Mucosa of descending colon (tissue), 3 donors: Measurements from ENCODE around the gene CHFR. TPM values are rescaled to one million over a fixed set of nuclear protein-coding genes. Genes with fewer than 3 reads are reported as not detected.
"Not testable (repeated sequence)": the region's sequence is repeated elsewhere in the genome, so short reads cannot be mapped to it uniquely, and the experiment has no call there.

Experiments used
- ATAC-seq: fragments of 200-7000 bp; cut with Tn5 transposase; one replicate; pipeline ENCODE4 v1.9.1; 2020; ENCODE audit warnings: mild to moderate bottlenecking, moderate library complexity
- DNase-seq, 3 donors: peaks; one replicate each; pipeline ENCODE4 v3.0.0-alpha.2; 2020
- H3K36me3 ChIP-seq: fragments of 200-600 bp; one replicate; pipeline ENCODE4 v1.8.0; 2021; ENCODE audit warnings: low read depth, mild to moderate bottlenecking
- H3K4me1 ChIP-seq: fragments of 200-600 bp; one replicate; pipeline ENCODE4 v1.8.0; 2021; ENCODE audit warnings: low read depth, mild to moderate bottlenecking
- H3K4me3 ChIP-seq: fragments of 200-600 bp; one replicate; pipeline ENCODE4 v1.8.0; 2021; ENCODE audit warnings: mild to moderate bottlenecking
- H3K9me3 ChIP-seq: fragments of 200-600 bp; one replicate; pipeline ENCODE4 v1.8.0; 2021; ENCODE audit warnings: mild to moderate bottlenecking
- CTCF ChIP-seq: fragments of 200-600 bp; IDR thresholded peaks from one replicate; pipeline ENCODE4 v1.8.0; 2022; ENCODE audit warnings: antibody characterized with exemption, mild to moderate bottlenecking
- intact Hi-C, 2 donors: fragments of 100-400 bp; cut with DNase I in 1 of 2; cut with micrococcal nuclease in 1 of 2; formaldehyde crosslinking; loops; one replicate each; pipeline versions ENCODE4 v1.11.0 to v1.11.1; 2022; cut with DNase I, micrococcal nuclease
- total RNA-seq, 3 donors: library from RNA; stranded (reverse); fragmentation: NEBNext Ultra II Directional in 2 of 3; extraction: Animal tissue kit (Norgen Biotek cat#: 25700) in 2 of 3; gene quantifications; one replicate each; pipeline versions ENCODE4 v1.2.1 to v1.2.4, GENCODE V29; 2021 to 2023
- donor health status: DM: no; HTN: no; CAD: no; lungs with moderate emphysema.
- donor health status: DM: no; HTN: no; CAD: no.
- donor health status: DM: no; HTN: yes; CAD: no.

CHFR gene
- total RNA-seq, 3 donors from 2014 or later = 50.6 to 65.9 (median 50.7) TPM

GRCh38 chr12:132851465-132851864, 35.9 kb downstream of the CHFR start:
- Histone ChIP-seq H3K36me3 (peaks cover 17% of the 10 kb centered on the region), H3K4me3 (no peak overlapping the region), H3K9me3 (no peaks in the 10 kb centered on the region), H3K4me1 (no peaks in the 10 kb centered on the region)
- no peak for ATAC-seq
- TF ChIP-seq CTCF = no peak
- intact Hi-C loops = no loop called here
- no peak for DNase-seq

DNA sequence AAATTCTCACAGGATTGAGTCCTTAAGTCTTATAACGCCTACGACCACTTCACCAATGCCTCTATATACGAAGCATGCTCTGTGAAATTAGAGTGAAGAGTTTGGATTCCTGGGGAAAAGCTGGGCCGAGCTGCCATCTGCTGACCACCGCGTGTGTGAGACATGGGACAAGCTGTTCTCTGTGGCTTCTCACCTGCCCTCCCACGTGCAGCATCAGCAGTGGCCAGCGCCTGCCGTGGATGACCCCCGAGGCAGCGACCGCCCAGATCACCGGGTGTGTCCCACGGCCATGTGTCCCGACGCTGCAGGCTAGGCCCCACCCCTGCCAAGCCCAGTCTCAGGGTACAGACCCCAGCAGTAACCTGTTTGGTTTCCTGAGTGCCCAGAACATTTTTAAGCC, 37.1 kb downstream of the CHFR start:
- no peaks in the 10 kb centered on the region for H3K4me1 ChIP-seq
- no peaks in the 10 kb centered on the region for H3K9me3 ChIP-seq
- no peak for ATAC-seq
- TF ChIP-seq CTCF = no peak
- no peak overlapping the region for H3K4me3 ChIP-seq
- intact Hi-C loops = no loop called here
- no peak for DNase-seq
- peaks cover 17% of the 10 kb centered on the region for H3K36me3 ChIP-seq

- Histone ChIP-seq H3K4me3 (no peak overlapping the region), H3K9me3 (no peaks in the 10 kb centered on the region), H3K36me3 (peaks cover 12% of the 10 kb centered on the region), H3K4me1 (no peaks in the 10 kb centered on the region)
- ATAC-seq (no peak), DNase-seq (no peak)
- intact Hi-C loops = no loop called here
- TF ChIP-seq CTCF = no peak
These were observed 38.9 kb downstream of the CHFR start for GRCh38 chr12:132848521-132848920.

DNA sequence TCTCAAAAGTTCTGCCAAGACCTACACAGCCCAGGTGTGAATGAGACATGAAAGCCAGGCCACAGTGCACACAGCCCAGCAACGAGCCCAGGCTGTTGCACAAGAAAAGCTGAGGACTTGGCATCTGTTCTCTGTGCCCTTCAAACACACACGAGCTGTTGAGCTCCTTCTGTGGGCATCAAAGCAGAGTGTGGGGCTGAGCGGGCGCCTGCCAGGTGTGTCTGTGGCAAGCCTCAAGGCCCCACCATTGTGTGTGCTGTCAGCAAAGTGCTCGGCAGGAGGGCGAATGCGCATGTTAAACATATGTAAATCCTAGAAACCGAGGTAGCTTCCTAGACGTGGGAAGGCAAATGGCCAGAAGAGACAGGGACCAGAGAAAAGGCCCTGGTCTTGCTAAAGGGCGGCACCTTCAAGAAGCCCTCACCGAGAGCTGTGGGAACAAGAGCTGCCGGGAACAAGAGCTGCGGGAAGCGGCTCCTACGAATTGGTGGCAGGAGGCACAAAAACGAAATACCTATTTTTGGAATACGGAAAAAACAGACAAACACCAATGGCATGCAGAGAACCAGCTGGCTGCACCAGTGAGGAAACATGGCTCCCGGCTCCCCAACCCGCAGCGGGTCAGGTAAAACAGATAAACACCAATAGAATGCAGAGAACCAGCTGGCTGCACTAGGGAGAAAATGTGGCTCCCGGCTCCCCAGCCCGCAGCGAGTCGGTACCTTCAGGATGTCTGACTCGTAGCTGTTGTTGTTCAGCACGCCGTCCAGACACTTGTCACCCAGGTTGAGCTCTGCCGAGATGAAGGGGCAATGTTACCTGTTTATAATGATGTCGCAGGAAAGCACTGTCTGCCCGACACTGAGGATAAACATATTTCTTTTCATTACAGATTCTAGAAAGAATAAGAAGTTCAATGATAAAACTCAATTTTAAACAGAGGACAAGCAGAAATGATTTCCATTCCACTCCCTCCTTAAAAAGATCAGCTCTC, 39.7 kb downstream of the CHFR start:
- no peaks in the 10 kb centered on the region for H3K4me1 ChIP-seq
- no peaks in the 10 kb centered on the region for H3K9me3 ChIP-seq
- TF ChIP-seq CTCF = no peak
- intact Hi-C loops = no loop called here
- ATAC-seq = no peak
- peaks cover 10% of the 10 kb centered on the region for H3K36me3 ChIP-seq
- DNase-seq = no peak
- no peak overlapping the region for H3K4me3 ChIP-seq

- ATAC-seq, H3K9me3 ChIP-seq, H3K4me3 ChIP-seq, H3K36me3 ChIP-seq, DNase-seq, intact Hi-C loops, H3K4me1 ChIP-seq: not testable (repeated sequence)
These were observed 42.7 kb downstream of the CHFR start for GRCh38 chr12:132844681-132845080.

DNA sequence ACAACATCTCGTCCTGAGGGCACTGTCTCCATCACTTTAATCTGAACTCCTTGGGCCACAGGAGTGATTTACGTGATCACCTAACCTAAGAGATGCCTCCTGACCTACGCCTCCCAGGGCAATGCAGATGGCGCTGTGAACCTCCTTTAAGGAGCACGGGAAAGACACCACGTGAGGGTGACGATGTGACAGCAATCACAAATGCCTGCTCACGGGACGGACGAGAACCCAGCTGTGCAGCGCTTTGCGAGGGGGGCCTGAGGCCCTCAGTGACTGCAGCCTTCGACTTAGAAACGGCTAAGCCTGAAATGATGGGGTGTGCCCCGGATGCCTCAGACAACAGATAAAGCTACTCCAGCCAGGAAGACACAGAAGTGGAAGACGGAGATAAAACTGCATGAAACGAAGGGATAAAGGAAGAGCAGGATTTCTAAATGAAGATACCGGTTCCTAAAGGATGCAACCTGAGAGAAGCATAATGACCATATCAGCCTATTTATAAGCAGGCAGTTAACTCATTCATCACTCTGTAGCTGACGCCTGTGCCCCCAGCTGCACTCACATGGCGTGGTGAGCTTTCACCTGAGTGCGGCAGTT, 44.9 kb downstream of the CHFR start:
- TF ChIP-seq CTCF = no peak
- Histone ChIP-seq H3K4me3 (no peak overlapping the region), H3K4me1 (peaks cover 11% of the 10 kb centered on the region), H3K9me3 (no peaks in the 10 kb centered on the region), H3K36me3 (peaks cover 4% of the 10 kb centered on the region)
- DNase-seq (no peak), ATAC-seq (no peak)
- intact Hi-C loops = no loop called here
